OCI-LY7 (cell line): ENCODE data around the gene DRD1. TPM values are rescaled to one million over a fixed set of nuclear protein-coding genes. Genes with fewer than 3 reads are reported as not detected.

Source experiments
- BruUV-seq: library from RNA; stranded (reverse); fragments of 400-500 nt; replicated peaks from 2 replicates; lab custom pipeline; 2021; lab: Mats Ljungman, UMichigan
- CTCF ChIA-PET: fragments of 300-600 bp; sonication (Branson Sonifier 250); formaldehyde crosslinking; loops from one replicate; lab custom pipeline; 2022; ENCODE audit warnings: antibody characterized with exemption; ENCODE audit not compliant: unreplicated experiment; lab: Charles Lee
- POLR2A ChIA-PET: fragments of 300-600 bp; sonication (Branson Sonifier 250); formaldehyde crosslinking; loops from one replicate; lab custom pipeline; 2022; ENCODE audit warnings: antibody characterized with exemption; lab: Charles Lee
- DNase-seq: peaks from one replicate; pipeline ENCODE4 v3.0.0-alpha.2; 2015; ENCODE audit warnings: low spot score
- H2AFZ ChIP-seq: fragments of 200-600 bp; sonication (generic), shearing (Covaris generic); 2 replicates; pipeline ENCODE4 v1.6.1; 2014; ENCODE audit warnings: mild to moderate bottlenecking, antibody characterized with exemption, low read length, moderate library complexity
- H3K27ac ChIP-seq: fragments of 200-600 bp; sonication (generic); 2 replicates; pipeline ENCODE4 v1.5.1; 2014; ENCODE audit warnings: mixed run types, low read depth, mild to moderate bottlenecking, moderate library complexity, low read length, inconsistent platforms; ENCODE audit not compliant: poor library complexity, severe bottlenecking
- H3K36me3 ChIP-seq: fragments of 200-600 bp; sonication (generic); 2 replicates; pipeline ENCODE4 v1.6.1; 2014; ENCODE audit warnings: mild to moderate bottlenecking, antibody characterized with exemption, low read length, moderate library complexity, mixed read lengths; ENCODE audit not compliant: insufficient read depth
- H3K4me1 ChIP-seq: fragments of 200-600 bp; sonication (generic); 2 replicates; pipeline ENCODE4 v1.5.1; 2014; ENCODE audit warnings: mild to moderate bottlenecking, low read length; ENCODE audit not compliant: insufficient read depth, poor library complexity, severe bottlenecking
- H3K4me2 ChIP-seq: fragments of 200-600 bp; sonication (generic); 2 replicates; pipeline ENCODE4 v1.6.1; 2014; ENCODE audit warnings: mild to moderate bottlenecking, low read length
- H3K4me3 ChIP-seq: fragments of 200-600 bp; sonication (generic); 2 replicates; pipeline ENCODE4 v1.5.1; 2014; ENCODE audit warnings: mild to moderate bottlenecking, low read depth, low read length; ENCODE audit not compliant: poor library complexity, severe bottlenecking
- H3K79me2 ChIP-seq: fragments of 200-600 bp; sonication (generic); 2 replicates; pipeline ENCODE4 v1.6.1; 2016; ENCODE audit warnings: low read depth, mild to moderate bottlenecking, low read length, moderate library complexity, mixed read lengths; ENCODE audit not compliant: insufficient read depth
- H3K9me2 ChIP-seq: fragments of 200-600 bp; sonication (generic); 2 replicates; pipeline ENCODE4 v1.6.1; 2016; ENCODE audit warnings: mild to moderate bottlenecking, low read length, mixed read lengths; ENCODE audit not compliant: insufficient read depth
- H3K9me3 ChIP-seq: fragments of 200-600 bp; sonication (generic); 2 replicates; pipeline ENCODE4 v1.6.1; 2014; ENCODE audit warnings: mild to moderate bottlenecking, mixed run types, low read length, mixed read lengths
- H4K20me1 ChIP-seq: fragments of 200-600 bp; sonication (generic); 2 replicates; pipeline ENCODE4 v1.6.1; 2014; ENCODE audit warnings: mild to moderate bottlenecking, antibody characterized with exemption, low read length, moderate library complexity, mixed read lengths; ENCODE audit not compliant: insufficient read depth
- CTCF ChIP-seq: fragments of 200-600 bp; sonication (generic); conservative IDR thresholded peaks from 2 replicates; pipeline ENCODE4 v1.5.1; 2014; ENCODE audit warnings: mild to moderate bottlenecking, antibody characterized with exemption, low read length, moderate library complexity, mixed read lengths
- EZH2phosphoT487 ChIP-seq: fragments of 200-600 bp; sonication (generic); IDR thresholded peaks from 2 replicates; pipeline ENCODE4 v1.6.1; 2018; ENCODE audit warnings: low read depth, borderline replicate concordance, mild to moderate bottlenecking, mixed run types, antibody characterized with exemption, low read length, moderate library complexity, mixed read lengths
- intact Hi-C: fragments of 100-400 bp; cut with micrococcal nuclease; formaldehyde crosslinking; loops from one replicate; pipeline ENCODE4 v1.10.0; 2022; ENCODE audit not compliant: unreplicated experiment
- total RNA-seq, 2 experiments: library from RNA; depleted of rRNA in 1 of 2; stranded (reverse); fragments of >200 nt in 1 of 2; shearing (Covaris generic) in 1 of 2; gene quantifications; 2 replicates each; pipeline ENCODE4 v1.2.3, GENCODE V29; 2014 to 2022

The DRD1 gene
- total RNA-seq, 2 experiments from 2014 or later: not detected

GRCh38 chr5:175478384-175479124 is 34.6 kb upstream of the DRD1 start, which contains the start of gene SFXN1:
SFXN1 (plus strand) TSS chr5:175478560; CDS start chr5:175492104, 13,544 bp downstream.
- H3K4me2 ChIP-seq: peak within 1 kb of the TSS; percentile 97
- intact Hi-C loops: no loop called here
- H3K36me3 ChIP-seq: peaks cover 39% of the 10 kb centered on the region
- H3K4me3 ChIP-seq: peak within 1 kb of the TSS; percentile 100
- no TSS peak for BruUV-seq
- peaks cover 12% of the 10 kb centered on the region for H3K4me1 ChIP-seq
- H3K27ac ChIP-seq: peak within 1 kb of the TSS; percentile 76
- DNase-seq: peak; percentile 87
- CTCF ChIA-PET: interaction anchor here (1.3 kb wide), 1 partner anchor 14 kb away, joined by 3 read pairs; no protein-coding TSS in a partner anchor
- TF ChIP-seq CTCF (no peak), EZH2phosphoT487 (no peak)
- H3K79me2 ChIP-seq: peaks cover 50% of the 10 kb centered on the region
- POLR2A ChIA-PET: interaction anchor here (0.7 kb wide), 1 partner anchor 163 kb away, joined by 3 read pairs; no protein-coding TSS in a partner anchor
- H3K9me3 ChIP-seq: no peaks in the 10 kb centered on the region
- peaks cover 20% of the 10 kb centered on the region for H4K20me1 ChIP-seq
- no peaks in the 10 kb centered on the region for H3K9me2 ChIP-seq
- peak within 1 kb of the TSS; percentile 95 for H2AFZ ChIP-seq

- Histone ChIP-seq H3K36me3 (peaks cover 33% of the 10 kb centered on the region), H3K4me1 (peaks cover 12% of the 10 kb centered on the region), H3K27ac (no peak overlapping the region), H2AFZ (peak overlapping the region; percentile 95), H3K9me3 (no peaks in the 10 kb centered on the region), H3K4me2 (peak overlapping the region; percentile 97), H3K4me3 (peak overlapping the region; percentile 100), H3K9me2 (no peaks in the 10 kb centered on the region), H4K20me1 (peaks cover 15% of the 10 kb centered on the region), H3K79me2 (peaks cover 45% of the 10 kb centered on the region)
- peak; percentile 9 for DNase-seq
- ChIA-PET POLR2A (interaction anchor here (0.7 kb wide), 1 partner anchor 162 kb away, joined by 3 read pairs; no protein-coding TSS in a partner anchor), CTCF (interaction anchor here (1.3 kb wide), 1 partner anchor 13 kb away, joined by 3 read pairs; no protein-coding TSS in a partner anchor)
- intact Hi-C loops: no loop called here
- TF ChIP-seq CTCF (no peak), EZH2phosphoT487 (no peak)
- BruUV-seq: no TSS peak
Measured at GRCh38 chr5:175478008-175478383, 34.0 kb upstream of the DRD1 start.

GRCh38 chr5:175477440-175477839 is 33.5 kb upstream of the DRD1 start:
- Histone ChIP-seq H4K20me1 (peaks cover 14% of the 10 kb centered on the region), H3K4me2 (peak overlapping the region; percentile 97), H3K4me3 (peak overlapping the region; percentile 100), H3K36me3 (peaks cover 28% of the 10 kb centered on the region), H3K4me1 (peaks cover 12% of the 10 kb centered on the region), H3K9me2 (no peaks in the 10 kb centered on the region), H3K27ac (no peak overlapping the region), H3K9me3 (no peaks in the 10 kb centered on the region), H3K79me2 (peaks cover 39% of the 10 kb centered on the region), H2AFZ (peak overlapping the region; percentile 95)
- no peak for DNase-seq
- ChIA-PET CTCF (interaction anchor here (1.3 kb wide), 1 partner anchor 13 kb away, joined by 3 read pairs; no protein-coding TSS in a partner anchor), POLR2A (interaction anchor here (0.6 kb wide), 2 partner anchors 17 to 443 kb away, joined by 3 read pairs; no protein-coding TSS in a partner anchor)
- no TSS peak for BruUV-seq
- intact Hi-C loops: no loop called here
- TF ChIP-seq CTCF: no peak
- TF ChIP-seq EZH2phosphoT487: no peak
